GM12864 (cell line): Measurements from ENCODE around the gene AFF2.

Experiments used
- DNase-seq: peaks from one replicate; pipeline ENCODE4 v3.0.0-alpha.2; 2011; ENCODE audit warnings: low read depth
- H3K4me3 ChIP-seq: 2 replicates; pipeline ENCODE4 v1.5.1; 2011; ENCODE audit warnings: mild to moderate bottlenecking, low read depth, low read length, control low read depth
- TF ChIP-seq, protein P1 (sequence below): IDR thresholded peaks from 2 replicates; pipeline ENCODE4 v1.5.1; 2011; ENCODE audit warnings: low read depth, mild to moderate bottlenecking, moderate library complexity, low read length, control low read depth, inconsistent platforms; ENCODE audit errors: missing control alignments

The AFF2 gene

DNA sequence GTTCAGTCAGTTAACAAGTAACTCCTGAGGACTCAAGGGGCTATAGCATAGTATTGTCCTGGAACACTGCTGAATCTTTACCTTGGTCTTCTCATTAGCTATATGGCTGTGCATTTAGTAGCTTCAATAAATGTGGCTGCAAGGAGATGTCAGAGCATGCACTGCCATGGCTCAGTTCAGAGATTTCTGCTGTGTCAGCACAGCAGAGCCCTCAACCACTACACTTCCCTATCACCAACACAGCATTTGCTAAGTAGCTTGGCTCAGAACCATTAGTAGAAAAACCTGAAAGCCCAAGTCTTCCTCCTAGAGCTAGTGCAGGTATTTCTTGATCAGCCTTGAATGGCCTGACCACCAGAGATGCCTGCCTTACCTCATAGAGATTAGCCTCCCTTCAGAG, 538.6 kb downstream of the AFF2 start:
- TF ChIP-seq, protein P1, sequence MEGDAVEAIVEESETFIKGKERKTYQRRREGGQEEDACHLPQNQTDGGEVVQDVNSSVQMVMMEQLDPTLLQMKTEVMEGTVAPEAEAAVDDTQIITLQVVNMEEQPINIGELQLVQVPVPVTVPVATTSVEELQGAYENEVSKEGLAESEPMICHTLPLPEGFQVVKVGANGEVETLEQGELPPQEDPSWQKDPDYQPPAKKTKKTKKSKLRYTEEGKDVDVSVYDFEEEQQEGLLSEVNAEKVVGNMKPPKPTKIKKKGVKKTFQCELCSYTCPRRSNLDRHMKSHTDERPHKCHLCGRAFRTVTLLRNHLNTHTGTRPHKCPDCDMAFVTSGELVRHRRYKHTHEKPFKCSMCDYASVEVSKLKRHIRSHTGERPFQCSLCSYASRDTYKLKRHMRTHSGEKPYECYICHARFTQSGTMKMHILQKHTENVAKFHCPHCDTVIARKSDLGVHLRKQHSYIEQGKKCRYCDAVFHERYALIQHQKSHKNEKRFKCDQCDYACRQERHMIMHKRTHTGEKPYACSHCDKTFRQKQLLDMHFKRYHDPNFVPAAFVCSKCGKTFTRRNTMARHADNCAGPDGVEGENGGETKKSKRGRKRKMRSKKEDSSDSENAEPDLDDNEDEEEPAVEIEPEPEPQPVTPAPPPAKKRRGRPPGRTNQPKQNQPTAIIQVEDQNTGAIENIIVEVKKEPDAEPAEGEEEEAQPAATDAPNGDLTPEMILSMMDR = no peak
- DNase-seq = no peak
- H3K4me3 ChIP-seq = no peak overlapping the region

DNA sequence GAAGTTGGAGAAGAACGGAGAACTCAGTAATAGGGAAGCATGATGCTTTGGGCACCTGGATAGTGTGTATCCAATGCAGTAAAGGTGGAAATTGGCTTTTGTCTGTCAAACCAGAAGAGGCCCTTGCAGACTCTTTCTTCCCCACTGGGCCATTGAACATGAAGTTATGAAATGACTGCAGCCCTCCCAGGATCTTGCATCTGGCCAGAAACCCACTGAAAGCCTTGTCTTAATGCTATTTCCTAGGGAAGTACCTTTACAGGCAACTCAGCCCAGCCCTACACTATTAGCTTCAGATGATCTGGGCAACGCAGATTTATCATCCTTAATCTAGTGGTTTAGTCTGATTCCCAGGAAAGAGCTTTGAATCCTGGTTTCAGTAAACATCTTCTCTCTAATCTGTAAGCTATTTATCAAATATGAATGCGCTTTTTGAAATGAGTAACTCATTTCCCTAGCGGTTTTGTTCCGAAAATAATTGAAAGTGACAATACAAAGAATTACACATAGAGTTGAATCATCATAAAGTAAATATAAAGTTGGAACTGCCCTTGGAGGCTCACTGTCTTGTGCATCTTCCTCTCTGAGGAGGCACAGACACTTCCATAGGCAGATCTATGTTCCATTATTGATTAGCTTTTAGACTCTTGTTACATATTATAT, 540.6 kb downstream of the AFF2 start:
- TF ChIP-seq, protein P1 = no peak
- no peak for DNase-seq
- no peak overlapping the region for H3K4me3 ChIP-seq

DNA sequence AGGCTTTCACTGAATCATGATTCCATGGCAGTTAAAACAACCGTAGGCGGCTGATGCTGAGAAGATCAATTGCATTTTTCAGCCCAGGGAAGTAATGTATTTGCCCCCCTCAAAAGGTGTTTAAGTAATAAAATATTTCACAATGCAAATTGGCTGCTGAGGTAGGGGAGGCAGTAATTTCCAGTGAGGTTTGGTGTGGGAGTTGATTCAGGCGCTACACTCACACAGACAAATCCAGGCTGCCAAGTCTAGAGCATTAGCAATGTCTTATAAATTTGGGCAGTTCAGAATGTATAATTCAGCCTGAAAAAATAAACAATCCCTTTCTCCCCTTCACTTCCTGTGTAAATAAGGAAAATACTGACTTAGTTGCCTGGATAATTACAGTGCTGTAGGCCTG, 543.0 kb downstream of the AFF2 start:
- DNase-seq = no peak
- TF ChIP-seq, protein P1 = no peak
- H3K4me3 ChIP-seq = no peak overlapping the region

DNA sequence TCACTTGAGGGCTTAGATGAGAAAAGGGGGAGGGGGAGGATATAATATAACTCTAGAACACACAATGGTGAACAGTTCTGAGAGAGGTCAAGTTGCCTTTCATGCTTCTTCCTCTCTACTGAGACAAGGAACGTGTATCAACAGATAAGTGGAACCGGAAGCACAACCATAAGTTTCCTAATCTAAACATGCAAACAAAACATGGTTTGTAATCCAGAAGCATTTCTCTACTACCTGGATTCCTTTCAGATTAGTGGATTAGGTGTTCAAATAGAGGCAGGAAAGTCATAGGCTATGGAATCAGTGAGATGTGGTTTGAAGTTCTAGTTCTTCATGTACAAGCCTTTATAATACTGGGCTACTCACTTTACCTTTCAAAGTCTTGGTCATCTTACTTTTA, 544.1 kb downstream of the AFF2 start:
- no peak overlapping the region for H3K4me3 ChIP-seq
- no peak for DNase-seq
- TF ChIP-seq, protein P1 = no peak

DNA sequence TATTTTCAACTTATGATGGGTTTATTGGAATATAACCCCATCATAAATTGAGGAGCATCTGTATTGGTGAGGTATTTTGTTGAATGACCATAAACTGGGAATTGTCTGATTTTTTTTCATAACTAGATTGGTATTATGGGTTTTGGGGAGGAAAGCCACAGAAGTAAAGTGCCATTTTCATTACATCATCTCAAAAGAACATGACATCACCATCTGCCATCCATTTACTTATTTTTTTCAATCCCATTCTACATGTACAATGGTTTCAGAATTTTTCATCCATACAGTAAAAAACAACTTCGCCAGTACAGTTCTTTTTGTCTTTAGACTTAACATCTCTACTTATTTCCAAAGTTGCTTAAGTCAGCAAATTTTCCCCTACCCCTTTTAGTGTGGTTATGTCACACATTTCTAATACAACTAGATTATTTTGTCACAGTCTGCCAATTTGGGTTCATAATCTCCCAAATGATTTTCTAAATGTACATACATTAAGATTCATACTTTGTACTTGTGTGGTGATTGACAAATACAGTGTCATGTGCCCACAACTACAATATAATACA, 545.3 kb downstream of the AFF2 start:
- TF ChIP-seq, protein P1 = no peak
- no peak overlapping the region for H3K4me3 ChIP-seq
- DNase-seq = no peak
